ENCODE results near the gene WDR35.
"Not testable (repeated sequence)": the region's sequence is repeated elsewhere in the genome, so short reads cannot be mapped to it uniquely, and the experiment has no call there.

The WDR35 gene

DNA sequence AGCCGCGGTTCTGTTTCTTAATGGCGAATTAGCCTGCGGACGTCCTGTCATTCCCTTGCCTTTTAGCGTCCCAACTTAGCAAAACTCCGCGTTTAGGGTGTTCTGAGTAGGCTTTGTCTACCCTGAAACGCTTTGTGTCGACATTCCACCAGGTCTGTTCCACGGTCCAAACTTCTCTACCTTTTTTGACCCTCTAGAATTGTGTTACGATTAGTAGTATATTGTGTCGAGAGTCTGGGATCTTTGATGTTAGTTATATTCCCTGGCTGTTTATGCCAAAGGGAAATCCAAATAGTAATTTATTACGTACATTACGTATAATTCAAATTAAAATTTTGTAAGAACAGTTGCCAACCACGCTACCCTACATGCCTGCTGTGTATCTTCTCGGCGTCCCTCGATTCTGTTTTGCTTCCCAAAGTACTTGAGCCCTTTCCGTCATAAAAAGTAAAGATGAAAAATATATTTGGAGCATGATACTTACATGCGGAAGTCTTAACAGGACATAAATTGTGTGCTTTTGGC lies 87.6 kb downstream of the WDR35 start:
- peak; percentile 37 for DNase-seq
- in situ Hi-C loops (cut with HindIII; ENCODE audit: low pct_ligation_motif_present, low pct_unique_long_range_greater_than_20kb, low sequenced_read_pairs) = no loop called here

DNA sequence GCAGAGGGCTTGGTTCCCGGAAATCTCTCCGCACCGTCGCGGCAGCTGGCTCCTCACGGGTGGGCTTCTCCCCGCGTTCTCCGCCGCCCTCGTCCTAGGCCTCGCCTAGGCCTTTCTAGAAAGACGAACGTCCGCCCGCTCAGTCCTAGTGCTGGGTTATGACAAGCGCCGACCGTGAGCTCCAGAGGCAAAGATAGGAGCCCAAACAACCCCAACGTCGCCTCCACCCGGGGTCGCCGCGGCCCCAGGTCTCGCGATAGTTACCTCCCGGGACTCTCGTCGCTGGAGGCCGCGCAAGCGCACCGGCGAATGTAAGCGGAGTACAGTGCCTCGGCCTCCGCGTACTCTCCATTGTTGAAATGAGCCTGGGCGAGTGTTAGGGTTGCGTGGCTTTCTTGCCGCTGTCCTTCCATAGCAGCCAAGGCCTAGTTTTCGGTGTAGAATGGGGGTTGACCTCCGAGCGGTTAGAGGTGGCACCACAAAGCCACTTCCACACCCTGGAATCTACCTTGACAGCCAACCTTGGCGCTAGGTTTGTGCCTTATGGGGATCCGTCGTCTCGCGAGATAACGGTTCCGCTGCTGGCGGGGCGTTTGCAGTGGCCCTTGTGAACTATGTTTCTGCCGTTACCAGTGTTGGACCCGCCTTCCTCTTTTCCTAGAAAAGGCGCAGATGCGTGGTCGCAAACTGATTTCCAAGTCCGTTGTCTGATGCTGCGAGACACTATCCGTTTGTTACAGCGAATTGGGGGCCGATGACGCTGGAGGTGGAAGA lies 88.3 kb downstream of the WDR35 start, which contains the start of gene TTC32:
TSS of gene TTC32 (minus strand) at position 542 of the 774 bp plus-strand sequence. CDS start at position 413, 129 bp downstream.
- in situ Hi-C loops (cut with HindIII; ENCODE audit: low pct_ligation_motif_present, low pct_unique_long_range_greater_than_20kb, low sequenced_read_pairs) = no loop called here

DNA sequence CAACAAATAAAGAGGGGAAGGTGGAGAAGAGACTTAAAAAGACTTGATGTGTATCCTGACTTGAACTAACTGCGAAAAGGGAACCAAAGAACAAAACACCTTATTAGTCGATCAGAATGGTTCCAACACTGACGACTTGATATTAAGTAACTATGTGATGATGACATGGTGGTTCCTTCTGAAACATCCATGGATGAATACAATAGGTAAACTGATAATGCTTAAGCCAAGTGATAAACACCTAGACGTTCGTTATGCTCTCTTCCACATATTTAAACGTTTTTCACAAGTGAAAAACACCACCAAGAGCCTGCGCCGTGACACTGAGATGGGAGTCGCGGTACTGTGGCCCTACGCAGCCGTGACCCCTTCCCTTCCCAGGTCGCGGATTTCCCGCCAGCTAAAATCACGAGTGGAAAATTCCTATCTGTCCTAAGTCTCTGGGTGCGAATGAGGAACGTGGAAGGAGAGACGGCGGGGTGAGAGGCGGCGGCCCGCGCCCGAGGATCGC lies 88.9 kb downstream of the WDR35 start:
- DNase-seq = peak; percentile 32
- in situ Hi-C loops (cut with HindIII; ENCODE audit: low pct_ligation_motif_present, low pct_unique_long_range_greater_than_20kb, low sequenced_read_pairs) = no loop called here

More for the DNA sequence above, 88.3 kb downstream of the WDR35 start, which contains the start of gene TTC32:
- peak; percentile 96 for DNase-seq

DNA sequence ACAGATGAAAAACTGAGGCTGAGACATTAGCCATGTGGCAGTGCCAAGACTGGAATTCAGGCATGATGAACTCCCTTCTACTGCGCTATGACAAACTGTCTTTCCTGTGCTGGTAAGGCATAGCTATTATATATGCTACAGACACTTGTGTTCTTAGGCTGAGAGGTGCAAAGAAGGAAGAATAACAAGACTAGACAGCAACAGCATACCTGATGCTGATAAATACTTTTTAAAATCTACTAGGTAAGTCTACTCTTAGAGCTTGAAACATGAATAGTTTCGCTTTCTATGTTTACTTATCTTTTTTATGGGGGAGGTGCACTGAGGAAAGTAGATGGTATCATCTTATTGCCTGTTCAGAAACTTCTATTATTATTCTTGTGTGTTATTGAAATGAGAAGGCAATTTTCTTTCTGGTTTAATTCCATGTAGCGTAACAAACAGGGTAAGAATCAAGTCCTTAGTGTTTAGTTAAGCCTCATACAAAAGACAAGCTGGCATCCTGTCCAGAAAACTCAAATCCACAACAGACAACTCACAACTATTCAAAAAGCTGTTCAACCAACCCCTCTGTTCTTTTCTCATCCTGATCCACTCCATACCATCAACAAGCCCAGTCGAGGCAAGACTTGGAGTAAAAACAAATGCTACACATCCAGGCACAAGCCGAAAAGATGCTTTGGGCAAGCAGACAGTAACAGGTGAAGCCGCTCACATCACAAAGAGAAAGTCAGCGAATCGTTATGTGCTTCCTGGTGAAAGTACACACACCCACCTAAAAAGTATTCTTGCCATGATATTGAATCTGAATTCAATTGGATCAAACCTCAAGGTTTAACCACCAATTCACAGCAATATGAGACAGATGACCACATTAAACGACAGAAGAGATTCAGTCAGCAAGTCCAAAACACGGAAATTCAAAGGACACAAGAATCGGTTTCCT lies 89.6 kb downstream of the WDR35 start:
- DNase-seq = peak; percentile 44
- in situ Hi-C loops (cut with HindIII; ENCODE audit: low pct_ligation_motif_present, low pct_unique_long_range_greater_than_20kb, low sequenced_read_pairs) = no loop called here

DNA sequence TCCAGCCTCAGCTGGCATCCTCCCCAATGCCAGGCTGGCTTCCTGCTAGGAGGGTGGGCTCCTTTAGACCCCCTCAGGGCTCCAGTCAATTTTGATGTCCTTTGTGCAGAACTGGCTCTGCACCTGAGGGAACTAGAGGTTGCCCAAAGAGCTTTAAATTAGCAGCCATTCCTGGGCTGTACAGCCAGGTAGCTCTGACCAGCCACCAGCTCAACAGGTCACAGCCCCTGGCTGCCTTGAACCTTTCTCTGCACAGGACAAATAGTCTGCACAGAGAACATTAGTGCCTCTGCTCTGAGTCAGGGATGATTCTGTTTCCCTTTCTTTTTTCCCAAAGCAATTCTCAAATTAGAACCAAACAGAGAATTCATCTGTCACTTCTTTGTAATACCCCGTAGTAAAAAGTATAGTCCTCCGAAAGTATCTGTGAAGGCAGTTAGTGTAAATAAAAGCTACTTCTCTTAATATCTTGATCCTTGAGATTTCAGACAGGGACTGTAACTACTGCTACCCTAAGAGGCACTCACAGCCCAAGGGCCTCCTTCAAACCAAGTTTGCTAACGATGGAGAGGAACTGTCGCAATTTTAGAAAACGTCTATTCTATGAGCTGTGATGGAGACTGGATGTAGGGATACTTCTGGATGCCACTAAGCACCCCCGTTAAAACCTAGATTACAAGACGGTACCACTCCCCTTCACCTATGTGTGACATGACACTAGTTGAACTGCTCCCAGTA lies 91.1 kb downstream of the WDR35 start:
- DNase-seq = no peak
- in situ Hi-C loops (cut with HindIII; ENCODE audit: low pct_ligation_motif_present, low pct_unique_long_range_greater_than_20kb, low sequenced_read_pairs) = no loop called here

DNA sequence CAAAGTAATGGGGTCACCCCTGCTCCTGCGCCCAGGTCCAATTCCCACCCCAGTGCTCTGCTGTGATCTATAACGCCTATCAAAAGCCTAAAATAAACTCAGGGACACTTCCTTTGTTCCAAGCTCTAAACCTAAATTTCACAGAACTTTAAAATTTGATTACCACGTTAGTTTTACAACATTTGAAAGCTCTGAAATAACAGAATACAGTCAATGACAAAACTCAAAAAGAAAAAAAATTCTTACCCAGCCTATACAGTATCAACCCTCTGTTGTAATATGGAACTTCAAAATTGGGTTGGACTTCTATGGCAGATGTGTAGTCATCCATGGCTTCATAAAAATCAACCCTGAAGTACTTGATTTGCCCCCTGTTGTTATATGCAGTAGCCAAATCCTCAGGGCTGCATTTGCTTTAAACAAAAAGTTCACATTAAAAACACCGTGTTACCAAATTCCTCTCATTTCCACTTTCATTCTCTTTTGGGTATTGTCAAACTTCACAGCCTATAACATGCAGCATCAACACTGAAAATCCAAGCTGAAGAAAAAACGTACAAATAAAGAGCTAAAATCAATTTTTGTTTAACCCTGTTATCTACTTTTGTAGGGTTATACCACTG lies 92.2 kb downstream of the WDR35 start:
- DNase-seq = no peak
- in situ Hi-C loops (cut with HindIII; ENCODE audit: low pct_ligation_motif_present, low pct_unique_long_range_greater_than_20kb, low sequenced_read_pairs) = no loop called here

DNA sequence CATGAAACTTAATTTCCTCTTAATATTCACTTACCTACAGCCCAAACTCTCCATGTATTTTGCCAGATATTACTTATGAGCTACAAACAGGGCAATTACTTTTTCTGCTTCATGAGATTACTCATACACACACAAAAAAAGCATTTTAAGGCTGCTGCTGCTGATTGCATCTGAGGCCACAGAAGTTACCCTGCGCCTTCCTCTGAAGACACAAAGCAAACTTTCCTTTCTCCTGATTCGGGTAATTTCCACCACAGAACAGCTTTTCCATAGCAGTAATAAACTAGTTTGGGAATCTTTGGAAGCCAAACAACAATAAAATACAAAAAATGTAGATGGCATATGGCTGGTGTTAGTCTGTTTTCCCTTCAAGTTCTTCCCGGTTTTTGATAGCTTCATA lies 94.4 kb downstream of the WDR35 start:
- DNase-seq = no peak
- in situ Hi-C loops (cut with HindIII; ENCODE audit: low pct_ligation_motif_present, low pct_unique_long_range_greater_than_20kb, low sequenced_read_pairs) = no loop called here

DNA sequence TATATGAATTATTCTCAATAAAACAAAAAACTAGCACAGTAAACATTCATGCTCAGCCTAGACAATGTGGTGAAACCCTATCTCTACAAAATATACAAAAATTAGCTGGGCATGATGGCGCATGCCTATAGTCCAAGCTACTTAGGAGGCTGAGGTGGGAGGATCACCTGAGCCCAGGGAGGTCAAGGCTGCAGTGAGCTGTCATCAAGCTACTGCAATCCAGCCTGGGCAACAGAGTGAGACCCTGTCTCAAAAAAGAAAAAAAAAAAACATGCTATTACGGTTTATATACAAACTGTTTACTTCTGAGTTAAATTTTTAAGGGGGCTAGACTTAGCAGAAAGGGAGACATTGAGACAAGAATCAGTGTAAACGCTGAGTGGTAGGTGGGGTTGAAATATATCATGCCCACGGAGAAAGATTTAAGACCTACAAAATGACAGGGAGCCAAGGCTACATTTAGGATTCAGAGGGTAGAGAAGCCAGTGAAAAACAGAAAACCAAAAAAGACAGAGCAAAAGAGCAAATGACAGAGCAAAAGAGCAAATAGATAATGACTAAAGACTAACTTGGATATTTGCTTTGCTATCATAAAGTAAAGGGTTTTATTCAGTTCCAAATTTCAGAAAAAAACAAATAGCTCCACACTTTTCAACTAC lies 95.6 kb downstream of the WDR35 start:
- in situ Hi-C loops (cut with HindIII; ENCODE audit: low pct_ligation_motif_present, low pct_unique_long_range_greater_than_20kb, low sequenced_read_pairs) = no loop called here
- no peak for DNase-seq

DNA sequence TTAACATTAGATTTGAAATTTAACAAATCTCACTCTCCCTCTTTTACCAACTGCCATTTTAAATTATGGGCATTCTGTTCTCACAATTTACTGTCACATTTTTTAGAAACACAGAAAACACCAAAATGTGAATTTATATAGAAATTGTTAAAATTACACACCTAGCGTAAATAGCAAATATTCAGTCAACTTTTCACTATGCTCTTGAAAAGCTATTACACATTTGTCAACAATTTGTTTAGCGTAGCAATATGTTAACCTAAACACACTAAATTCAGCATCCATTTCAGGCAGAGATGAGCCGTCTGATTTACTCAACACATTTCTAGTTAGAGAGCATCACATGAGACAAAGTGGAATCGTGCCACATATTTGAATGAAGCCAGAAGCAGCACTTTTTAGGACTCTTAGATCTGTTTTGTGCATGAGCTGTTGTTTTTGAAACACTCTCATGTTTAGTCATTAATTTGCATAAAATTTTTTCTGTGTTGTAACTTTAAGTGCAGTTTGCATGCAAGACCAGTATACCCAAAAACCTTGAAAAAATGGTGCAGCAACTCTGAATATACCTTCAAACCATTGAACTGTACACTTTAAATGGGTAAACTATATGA lies 96.3 kb downstream of the WDR35 start:
- DNase-seq = no peak
- in situ Hi-C loops (cut with HindIII; ENCODE audit: low pct_ligation_motif_present, low pct_unique_long_range_greater_than_20kb, low sequenced_read_pairs) = no loop called here

DNA sequence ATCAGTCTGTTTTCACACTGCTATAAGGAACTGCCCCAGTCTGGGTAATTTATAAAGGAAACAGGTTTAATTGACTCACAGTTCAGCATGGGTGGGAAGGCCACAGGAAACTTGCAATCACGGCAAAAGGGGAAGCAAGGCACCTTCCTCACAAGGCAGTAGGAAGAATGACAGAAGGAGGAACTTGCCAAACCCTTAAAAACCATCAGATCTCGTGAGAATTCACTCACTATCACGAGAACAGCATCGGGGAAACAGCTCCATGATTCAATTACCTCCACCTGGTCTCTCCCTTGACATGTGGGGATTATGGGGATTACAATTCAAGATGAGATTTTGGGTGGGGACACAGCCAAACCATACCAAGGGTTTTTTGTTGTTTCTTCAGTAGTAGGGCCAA lies 97.9 kb downstream of the WDR35 start:
- DNase-seq = not testable (repeated sequence)

DNA sequence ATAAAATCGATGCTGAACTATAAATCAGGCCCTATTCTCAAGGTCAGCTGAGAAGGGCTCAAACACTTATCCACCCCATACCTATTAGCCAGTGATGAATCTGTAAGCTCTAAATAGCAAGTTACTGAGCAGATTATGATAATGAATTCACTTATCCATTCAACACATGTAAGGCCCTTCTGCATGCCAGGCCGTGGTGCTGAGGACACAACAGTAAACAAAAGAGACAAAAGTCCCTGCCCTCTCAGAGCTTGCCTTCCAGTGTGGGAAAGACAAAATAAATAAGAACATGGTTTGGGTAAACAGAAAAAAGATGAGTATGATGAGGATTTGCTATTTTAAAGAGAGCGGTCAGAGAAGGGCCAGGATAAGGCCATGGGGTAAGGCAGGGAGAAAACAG lies 99.8 kb downstream of the WDR35 start:
- in situ Hi-C loops (cut with HindIII; ENCODE audit: low pct_ligation_motif_present, low pct_unique_long_range_greater_than_20kb, low sequenced_read_pairs) = no loop called here
- DNase-seq = no peak

More for the DNA sequence above, 97.9 kb downstream of the WDR35 start:
- in situ Hi-C loops (cut with HindIII; ENCODE audit: low pct_ligation_motif_present, low pct_unique_long_range_greater_than_20kb, low sequenced_read_pairs) = not testable (repeated sequence)

DNA sequence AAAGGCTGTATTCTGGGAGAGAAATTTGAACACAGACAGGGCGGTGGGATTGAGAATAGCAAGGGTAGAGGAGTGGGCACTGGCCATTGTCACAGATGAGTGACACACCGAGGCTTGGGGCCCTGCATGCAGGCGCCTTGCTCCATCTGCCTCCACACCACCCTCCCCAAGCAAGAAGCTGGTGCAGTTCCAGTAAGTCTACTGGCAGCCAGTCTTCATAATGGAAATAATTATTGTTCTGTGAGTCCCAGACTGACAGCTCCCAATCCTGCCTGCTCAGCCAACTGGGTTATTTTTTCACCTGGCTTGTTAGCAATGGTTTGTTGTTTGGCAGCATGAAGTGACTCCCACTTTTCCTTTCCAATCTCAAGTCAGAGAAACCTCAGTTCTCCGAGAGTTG lies 101.1 kb downstream of the WDR35 start:
- in situ Hi-C loops (cut with HindIII; ENCODE audit: low pct_ligation_motif_present, low pct_unique_long_range_greater_than_20kb, low sequenced_read_pairs) = no loop called here
- no peak for DNase-seq

DNA sequence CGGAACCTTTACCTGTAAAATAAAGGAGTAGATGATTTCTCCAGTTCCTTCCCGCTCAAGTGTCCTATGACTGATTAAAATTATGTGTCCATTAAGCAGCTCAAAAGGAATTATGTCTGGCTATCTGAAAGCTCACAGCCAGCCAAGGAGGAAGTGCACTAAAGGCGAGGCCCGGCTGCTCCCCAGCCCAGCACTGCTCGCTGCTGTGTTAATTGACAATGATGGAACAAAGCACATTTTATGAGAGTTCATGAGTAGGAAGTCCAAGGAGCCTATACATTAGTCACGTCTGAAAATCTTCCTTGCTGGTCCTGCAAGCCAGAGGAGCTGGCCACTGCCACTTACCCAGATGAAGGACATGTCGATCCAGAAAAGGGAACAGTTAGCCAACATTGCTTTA lies 102.4 kb downstream of the WDR35 start:
- in situ Hi-C loops (cut with HindIII; ENCODE audit: low pct_ligation_motif_present, low pct_unique_long_range_greater_than_20kb, low sequenced_read_pairs) = no loop called here
- DNase-seq = no peak

DNA sequence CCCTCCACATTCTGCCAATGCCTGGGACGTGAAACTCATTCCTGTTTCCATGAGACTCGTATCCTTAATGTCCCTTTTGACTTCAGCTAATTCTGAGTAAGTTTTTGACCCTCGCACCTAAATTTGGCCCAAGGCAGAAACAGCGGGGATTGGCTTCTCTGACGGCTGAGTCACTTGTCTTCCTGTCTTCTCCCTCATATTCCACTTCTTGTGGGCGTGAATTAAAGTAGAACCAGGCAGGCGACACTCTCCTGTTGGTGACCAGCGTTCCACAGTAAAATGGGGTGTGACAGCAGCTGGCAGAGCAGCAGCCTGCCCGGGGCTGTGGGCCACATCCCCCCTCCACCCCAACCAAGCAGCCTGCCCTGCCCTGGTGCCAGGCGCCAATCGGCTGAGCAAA lies 103.6 kb downstream of the WDR35 start:
- in situ Hi-C loops (cut with HindIII; ENCODE audit: low pct_ligation_motif_present, low pct_unique_long_range_greater_than_20kb, low sequenced_read_pairs) = no loop called here
- no peak for DNase-seq

DNA sequence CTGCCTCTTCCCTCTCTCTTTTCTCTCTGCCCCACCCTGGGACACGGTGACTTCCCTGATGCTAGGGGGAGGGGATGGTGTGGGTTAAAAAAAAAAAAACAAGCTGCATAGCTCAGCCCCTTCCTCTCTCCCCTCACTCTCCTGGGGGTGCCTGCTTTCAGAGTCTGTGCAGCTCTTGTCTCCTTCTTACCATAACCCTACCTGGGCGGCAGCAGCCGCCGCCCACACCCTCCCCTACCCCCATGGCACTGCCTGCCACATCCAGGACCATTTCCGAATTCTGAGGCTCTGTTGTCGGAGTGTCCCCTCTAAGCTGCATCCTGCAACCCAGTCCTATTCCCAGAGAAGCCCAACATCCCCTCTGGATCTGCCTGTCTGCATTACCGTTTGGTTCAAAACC lies 104.1 kb downstream of the WDR35 start:
- in situ Hi-C loops (cut with HindIII; ENCODE audit: low pct_ligation_motif_present, low pct_unique_long_range_greater_than_20kb, low sequenced_read_pairs) = no loop called here
- DNase-seq = no peak

DNA sequence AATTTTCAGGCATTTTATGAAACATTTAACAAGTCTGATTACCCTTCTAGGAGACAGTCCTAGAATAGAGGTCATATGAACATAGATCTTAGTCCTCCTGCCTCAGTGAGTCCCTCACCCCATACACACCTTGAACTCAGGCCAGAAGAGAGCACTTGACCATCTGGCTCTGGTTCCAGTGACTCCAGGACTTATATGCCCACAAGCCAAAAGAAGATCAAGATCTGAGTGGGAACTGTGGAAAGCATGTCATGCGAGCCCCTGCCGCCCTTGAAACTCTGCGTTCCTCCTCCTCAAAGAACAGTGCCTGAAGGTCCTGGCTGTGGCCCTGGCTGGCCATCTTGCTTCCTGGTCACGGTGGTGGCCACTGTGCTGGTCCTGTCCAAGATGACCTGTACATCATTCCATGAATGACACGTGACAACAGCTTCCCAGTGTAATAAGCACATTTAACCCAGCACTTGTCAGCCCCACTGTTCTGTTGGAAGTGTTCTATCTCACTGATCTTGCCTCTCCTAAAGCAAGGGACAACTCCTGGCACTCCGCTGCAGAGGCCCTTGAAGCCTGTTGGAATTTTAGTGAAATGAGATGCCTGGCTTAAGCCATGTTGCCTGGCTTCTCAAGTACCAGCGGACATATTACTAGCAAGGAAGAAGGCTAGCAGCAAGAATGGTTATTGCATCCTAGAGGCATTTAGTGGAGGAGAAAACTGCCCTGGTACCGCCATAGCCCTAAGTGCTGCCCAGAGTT lies 105.8 kb downstream of the WDR35 start:
- in situ Hi-C loops (cut with HindIII; ENCODE audit: low pct_ligation_motif_present, low pct_unique_long_range_greater_than_20kb, low sequenced_read_pairs) = no loop called here
- no peak for DNase-seq

DNA sequence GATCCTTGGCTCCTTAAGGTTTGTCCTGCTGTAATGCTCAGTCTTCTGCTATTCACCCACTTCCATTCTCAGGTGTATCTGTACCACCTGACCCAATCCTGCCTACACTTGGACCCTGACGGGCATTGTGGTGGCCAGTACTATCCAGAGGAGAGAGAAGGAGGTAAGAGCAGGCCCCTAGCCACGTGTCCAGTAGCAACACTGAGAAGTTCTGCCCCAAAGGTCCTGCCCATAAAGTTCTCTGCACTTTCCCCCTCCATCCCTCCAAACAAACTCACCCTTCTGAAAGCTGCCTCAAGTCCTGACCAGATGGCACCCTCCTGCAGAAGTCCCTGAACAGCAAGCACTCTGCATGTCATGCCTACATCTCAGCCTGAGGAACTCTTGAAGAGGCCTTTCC lies 106.4 kb downstream of the WDR35 start:
- DNase-seq = no peak
- in situ Hi-C loops (cut with HindIII; ENCODE audit: low pct_ligation_motif_present, low pct_unique_long_range_greater_than_20kb, low sequenced_read_pairs) = no loop called here
